ENCODE measurements around the gene TRNP1.

Gene TRNP1

GRCh38 chr1:27027575-27028250 is 34.2 kb downstream of the TRNP1 start:
- DNase-seq (ENCODE audit: low spot score) = no peak

- no peak for DNase-seq (ENCODE audit: low spot score)
Observed at GRCh38 chr1:27029517-27029916, 36.0 kb downstream of the TRNP1 start.

DNA sequence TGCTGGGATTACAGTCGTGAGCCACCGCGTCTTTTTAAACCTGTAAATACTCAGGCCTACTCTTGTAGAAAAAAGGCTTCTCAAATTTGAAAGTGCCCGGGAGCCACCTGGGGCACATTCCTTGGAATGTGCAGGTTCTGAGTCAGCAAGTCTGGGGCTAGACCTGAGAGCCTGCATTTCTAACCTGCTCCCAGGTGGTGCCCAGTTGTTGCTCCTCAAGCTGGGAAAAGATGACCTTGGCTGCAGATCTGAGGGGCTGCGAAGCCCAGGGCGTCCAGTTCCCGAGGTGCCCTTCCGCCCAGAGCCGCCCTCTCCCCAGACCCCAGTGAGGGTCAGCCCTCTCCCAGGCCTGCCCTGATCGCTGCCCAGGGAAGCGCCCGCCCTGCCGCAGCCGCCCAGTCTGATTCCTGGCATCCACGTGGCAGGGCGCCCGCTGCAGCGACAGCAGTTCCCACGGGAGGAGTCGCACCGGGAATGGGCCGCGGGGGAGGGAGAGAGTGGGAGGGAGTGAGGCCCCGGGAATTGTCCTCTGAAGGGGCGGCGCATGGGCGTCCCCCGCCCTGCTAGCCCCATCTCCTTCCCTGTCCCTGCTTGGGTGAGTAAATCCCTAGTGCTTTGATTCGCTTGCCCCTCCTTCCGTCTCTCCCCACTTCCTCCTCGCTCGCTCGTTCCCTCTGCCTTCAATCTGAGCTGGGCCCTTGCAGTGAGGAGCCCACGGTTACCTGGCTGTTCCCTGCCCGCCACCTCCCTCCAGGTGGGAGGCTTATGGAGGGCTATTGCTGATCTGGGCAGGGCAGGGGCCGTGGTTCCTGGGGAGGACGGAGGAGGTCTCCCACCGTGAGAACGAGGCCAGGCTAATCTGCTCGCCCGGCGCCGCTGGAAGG is 38.0 kb downstream of the TRNP1 start:
- DNase-seq (ENCODE audit: low spot score) = peak; percentile 76

GRCh38 chr1:27032119-27032461 is 38.6 kb downstream of the TRNP1 start:
- no peak for DNase-seq (ENCODE audit: low spot score)

DNA sequence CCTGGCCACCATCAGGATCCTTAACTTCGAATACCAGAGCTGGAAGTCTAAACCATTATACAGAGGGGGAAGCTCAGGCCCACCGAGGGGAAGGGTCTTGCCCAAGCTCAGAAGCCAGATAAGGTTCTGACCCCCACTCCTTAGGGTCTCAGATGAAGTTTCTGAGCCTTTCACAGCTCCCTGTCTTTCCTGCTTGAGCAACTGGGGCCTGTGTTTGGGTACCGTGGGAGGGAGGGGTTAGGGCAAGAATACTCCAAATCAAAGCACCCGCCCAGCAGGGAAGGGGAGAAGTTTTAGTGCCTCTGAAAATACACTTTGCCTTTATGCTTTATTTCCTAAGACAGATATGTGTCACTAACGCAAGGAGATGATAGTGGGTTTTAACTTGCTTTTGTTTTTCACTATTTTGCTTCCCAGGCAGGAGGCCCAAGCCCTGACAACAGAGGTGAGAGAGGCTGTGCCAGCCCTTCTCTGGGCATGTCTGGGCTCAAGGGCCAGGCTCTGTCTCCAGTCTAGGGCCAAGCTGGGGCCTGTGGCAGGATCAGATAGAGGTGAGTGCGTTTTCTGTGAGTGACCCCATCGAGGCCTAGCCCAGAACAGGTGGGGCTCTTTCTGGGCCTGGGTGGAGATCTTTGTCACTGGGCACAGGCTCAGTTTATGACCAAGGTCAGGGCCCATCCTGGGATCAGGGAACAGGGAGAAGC is 39.7 kb downstream of the TRNP1 start:
- DNase-seq (ENCODE audit: low spot score) = no peak

GRCh38 chr1:27035344-27035743 is 41.9 kb downstream of the TRNP1 start:
- no peak for DNase-seq (ENCODE audit: low spot score)

- no peak for DNase-seq (ENCODE audit: low spot score)
Observed at GRCh38 chr1:27036718-27037117, 43.2 kb downstream of the TRNP1 start.

GRCh38 chr1:27037518-27037917 is 44.0 kb downstream of the TRNP1 start:
- DNase-seq (ENCODE audit: low spot score) = no peak

DNA sequence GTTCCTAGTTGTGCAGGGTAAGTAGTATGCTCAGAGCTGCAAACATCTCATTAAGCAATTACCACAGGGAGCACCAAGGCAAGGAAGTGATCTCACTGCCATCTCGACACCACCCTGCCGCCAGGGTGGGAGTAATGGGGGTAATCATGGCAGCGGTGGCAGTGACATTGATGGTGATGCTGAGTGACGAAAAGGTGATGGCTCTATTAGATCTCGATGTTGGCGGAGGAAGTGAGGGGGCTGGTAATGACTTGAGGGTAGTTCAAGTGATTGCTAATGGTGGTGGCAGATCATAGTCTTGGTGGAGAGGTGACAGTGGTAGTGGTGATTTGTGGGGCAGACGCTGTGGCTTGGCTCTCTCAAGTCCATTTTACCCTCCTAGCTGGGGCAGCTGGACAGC is 44.5 kb downstream of the TRNP1 start:
- DNase-seq (ENCODE audit: low spot score) = no peak

- no peak for DNase-seq (ENCODE audit: low spot score)
Observed at GRCh38 chr1:27042670-27043069, 49.2 kb downstream of the TRNP1 start.

- DNase-seq (ENCODE audit: low spot score) = peak; percentile 91
Observed at GRCh38 chr1:27044613-27045151, 51.2 kb downstream of the TRNP1 start.

- DNase-seq (ENCODE audit: low spot score) = no peak
Observed at GRCh38 chr1:27045973-27046558, 52.6 kb downstream of the TRNP1 start.

DNA sequence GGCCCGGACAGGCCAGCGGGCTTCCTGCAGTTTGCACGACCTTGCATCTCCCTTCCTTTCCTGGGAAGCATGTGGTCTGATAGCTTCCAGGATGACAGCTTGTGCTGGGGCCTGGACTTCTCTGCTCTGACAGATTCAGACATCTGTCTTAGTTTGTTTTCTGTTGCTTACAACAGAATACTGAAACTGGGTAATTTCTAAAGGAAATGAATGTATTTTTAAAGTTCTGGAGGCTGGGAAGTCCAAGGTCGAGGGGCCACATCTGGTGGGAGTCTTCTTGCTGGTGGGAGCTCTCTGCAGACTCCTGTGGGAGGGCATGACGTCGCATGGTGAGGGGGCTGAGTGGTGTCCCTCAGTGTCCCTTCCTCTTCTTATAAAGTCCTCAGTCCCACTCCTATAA is 54.4 kb downstream of the TRNP1 start:
- no peak for DNase-seq (ENCODE audit: low spot score)

DNA sequence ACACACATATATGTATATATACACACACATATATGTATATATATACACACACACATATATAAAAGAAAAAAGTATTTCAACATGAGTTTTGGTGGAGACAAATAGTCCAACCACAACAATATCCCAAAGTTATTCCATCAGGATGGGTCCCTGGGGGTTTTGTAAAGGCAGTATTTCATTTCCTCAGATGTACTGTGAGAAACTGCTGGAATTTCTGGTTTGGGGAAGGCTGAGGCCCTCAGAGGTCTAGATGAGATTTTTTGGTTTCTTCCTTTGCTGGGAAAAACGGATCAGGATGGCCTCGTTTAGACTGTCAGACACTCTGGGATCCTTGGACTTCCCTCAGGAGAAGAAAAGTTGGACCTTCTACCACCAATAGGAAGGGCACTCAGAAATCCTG is 55.6 kb downstream of the TRNP1 start:
- DNase-seq (ENCODE audit: low spot score) = no peak

- no peak for DNase-seq (ENCODE audit: low spot score)
Observed at GRCh38 chr1:27049607-27050006, 56.1 kb downstream of the TRNP1 start.

Data from left forelimb (tissue), 1 donor.